Stimulated activated CD8-positive, alpha-beta memory T cell treated with anti-CD3 and anti-CD28 coated beads, Interleukin-15, amount 100 ng/mL, for 1 hour (primary cell): ENCODE data around the gene PROM1.
A peak's percentile ranks its signal among the peaks of the same experiment; 100 is the strongest.

Experiments used
- DNase-seq: peaks from one replicate; pipeline ENCODE4 v3.0.0-alpha.2; 2020; ENCODE audit warnings: low read depth

Gene PROM1

DNA sequence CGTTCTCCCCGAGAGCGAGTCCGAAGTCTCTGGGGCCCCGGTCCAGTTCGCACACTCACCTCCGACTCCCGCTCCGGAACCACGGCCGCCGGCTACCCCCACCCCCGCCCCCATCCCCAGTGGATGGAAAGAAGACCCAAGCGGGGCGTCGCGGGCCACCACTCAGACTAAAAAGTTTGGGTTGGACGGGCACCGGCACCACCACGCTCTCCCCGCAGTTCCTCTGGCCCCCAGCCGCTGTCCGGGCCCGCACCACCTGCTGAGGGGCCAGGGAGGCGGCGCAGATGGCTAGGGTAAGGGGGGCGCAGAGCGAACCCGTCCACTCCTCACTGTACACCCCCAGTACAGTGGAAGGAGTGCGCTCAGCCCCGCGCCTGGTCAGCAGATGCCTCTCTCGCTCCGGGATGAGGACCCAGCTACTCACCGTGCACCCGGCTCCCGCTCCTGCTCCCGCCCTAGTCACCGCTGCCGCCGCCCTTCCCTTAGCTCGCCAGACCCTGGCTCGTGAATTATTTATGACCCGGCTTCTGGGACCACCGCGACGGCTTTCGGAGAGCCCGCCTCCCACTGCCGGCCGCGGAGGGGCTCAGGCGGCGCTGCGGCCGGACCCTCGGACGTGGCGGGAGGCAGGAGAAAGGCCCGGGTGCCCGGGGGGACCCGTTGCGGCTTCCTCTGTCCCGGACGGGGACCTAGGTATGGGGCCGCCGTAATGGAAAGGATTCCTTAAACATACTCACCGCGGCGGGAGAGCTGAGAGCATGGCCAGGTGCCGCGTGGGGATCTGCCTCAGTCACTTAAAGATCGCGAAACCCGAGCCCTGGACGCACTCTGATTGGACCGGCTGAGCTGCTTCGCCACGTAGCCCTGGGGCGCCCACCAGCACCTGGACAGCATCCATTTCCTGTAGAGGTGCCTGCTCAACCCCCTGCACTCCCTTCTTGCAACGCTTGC, at the start of gene PROM1:
TSS of gene PROM1 (minus strand) at position 783 of the 951 bp plus-strand sequence. CDS start 8,117 bp downstream, outside the sequence.
- DNase-seq: no peak

GRCh38 chr4:16133406-16133805, 49.6 kb upstream of the PROM1 start:
- no peak for DNase-seq

DNA sequence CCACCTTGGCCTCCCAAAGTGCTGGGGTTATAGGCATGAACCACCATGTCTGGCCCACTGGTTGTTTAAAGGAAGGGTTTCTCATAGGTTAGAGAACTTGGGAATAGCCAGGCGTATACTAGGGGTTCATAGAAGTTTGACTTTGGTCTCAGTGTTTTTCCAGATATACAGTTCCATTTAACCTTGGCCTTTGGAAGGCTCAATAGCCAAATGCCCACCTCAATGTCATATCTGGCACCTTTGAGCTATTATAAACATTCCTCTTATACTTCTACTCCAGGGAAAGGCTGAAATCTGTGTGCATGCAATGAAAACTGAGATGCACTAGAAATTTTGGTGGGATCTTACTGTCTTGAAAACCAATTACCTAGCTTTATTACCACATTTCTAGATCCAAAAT, 47.5 kb upstream of the PROM1 start:
- DNase-seq: no peak

DNA sequence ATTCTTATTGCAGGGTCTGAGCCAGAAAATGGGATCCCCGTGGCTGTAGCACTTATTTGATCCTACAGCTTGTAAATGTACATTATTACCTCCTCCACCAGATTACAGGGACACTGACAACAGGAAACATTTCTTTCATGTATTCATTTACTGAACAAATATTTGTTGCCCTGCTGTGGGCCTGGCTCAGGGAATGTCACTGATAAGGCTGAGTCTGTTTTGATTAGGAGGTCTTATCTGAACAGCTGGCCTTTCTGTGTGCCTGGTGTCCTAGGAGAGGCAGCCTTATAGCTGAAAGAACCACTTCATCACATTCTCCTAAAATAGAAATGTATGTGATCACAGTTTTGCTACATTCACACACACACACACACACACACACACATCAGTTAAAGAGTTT, 45.5 kb upstream of the PROM1 start:
- no peak for DNase-seq

- DNase-seq: no peak
These were observed 42.9 kb upstream of the PROM1 start for GRCh38 chr4:16126714-16127113.

DNA sequence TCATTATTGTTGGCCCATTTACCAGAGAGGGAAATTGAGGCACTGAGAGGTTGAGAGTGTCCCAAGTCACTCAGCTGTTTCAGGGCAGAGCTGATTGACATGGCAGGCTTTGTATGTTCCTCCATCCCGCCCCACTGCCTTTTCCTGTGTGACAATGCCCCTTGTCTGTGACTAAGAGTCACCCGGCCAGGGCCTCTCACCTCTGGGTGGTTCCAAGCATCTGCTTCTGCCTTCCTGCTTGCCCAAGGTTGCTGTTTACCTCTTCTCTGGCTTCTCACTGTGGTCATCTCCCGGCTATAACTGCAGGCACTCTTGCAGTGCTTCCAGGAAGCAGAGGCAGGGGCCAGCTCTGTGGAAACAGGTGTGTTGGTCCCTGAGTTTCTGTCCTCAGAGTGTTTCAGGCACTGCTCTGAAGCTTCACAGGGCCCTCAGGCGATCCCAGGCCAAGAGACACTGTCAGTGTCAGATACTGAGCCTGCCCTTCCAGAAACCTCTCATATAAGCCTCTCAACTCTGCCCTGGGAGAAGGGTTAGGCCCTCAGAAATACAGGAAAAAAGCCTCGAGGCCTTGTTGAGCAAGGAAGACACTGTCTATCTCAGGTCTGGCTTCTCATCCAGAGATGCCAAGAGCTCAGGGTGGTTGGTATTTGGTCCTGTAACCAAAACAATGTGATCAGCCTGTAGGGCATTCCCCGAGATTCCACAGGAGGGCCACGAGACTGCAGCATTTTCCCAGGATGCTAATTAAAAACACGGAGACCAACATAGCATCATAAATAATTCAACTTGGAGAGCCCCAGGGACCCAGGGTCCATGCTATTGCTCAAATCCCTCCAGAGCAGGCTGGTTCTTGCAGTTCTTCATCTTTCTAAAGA, 42.0 kb upstream of the PROM1 start:
- DNase-seq: no peak

- DNase-seq: no peak
These were observed 40.4 kb upstream of the PROM1 start for GRCh38 chr4:16124232-16124631.

DNA sequence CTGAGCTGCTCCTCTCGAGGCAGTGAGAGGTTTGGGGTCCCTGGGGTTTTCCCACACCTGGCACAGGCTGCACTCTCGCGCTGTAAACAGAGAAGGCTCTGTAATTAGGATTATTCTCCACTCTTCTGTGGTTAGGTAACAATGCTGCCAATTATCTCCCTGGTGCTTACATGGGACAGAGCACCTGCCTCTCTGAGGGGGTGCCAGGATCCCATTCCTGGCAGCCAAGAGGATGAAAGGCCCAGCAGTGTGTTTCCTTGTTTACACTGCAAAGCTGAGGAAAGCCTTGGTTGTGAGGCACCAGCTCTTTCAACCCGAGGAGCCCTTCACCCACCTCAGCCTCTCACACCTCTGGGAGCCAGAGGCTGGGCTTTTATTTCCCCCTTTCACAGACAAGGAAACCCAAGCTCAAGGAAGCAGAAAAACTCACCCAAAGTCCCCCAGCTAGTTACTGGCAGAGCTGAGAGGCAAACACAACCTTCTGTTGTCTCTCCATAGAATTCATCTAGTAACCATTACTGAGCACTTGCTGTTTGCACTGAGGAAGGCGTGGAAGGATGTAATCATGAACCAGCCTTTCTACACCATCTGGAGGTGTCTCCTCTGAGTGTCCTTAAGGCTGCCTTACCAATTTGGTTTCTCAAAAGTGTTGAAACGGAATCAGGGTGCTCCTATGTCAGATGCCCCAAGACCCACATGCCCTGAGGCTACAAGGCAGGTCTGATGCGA, 39.7 kb upstream of the PROM1 start:
- no peak for DNase-seq

DNA sequence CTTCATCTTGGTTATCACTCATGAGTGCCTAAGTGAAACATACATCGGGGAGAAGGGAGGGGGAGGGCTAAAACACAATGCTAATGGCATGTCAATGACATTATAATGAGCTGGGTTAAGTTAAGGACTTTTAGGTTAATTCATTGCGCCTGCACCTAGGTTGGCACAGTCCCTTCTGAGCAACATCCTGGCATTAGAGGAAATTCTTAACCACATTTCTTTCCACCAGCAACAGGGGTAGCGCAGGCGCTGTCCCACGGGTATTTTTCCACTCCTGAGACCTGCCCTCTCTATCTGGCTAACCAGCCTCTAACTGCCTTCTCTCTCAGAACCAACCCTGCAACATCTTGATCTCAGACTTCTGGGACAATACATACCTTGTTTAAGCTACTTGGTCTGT, 39.0 kb upstream of the PROM1 start:
- peak; percentile 5 for DNase-seq

GRCh38 chr4:16122308-16122711, 38.5 kb upstream of the PROM1 start:
- no peak for DNase-seq

- DNase-seq: no peak
These were observed 36.9 kb upstream of the PROM1 start for GRCh38 chr4:16120720-16121119.

DNA sequence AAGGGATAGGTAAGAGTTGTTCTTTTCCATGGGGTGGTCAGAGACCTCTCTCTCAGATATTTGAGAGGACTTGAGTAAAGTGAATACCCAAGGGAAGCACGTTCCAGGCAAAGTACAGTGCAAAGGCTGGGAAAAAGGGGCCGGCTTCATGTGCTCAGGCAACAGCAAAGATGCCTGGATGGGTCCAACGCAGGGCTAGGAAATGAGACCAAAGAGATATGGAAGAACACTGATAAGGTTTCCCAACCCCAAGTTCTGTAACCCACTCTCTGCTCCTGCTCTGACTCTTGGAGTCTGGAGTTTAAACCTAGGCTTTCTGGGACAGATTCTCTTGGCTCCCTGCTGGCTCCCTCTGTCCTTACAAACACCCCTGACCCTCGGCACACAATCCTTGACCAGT, 36.2 kb upstream of the PROM1 start:
- no peak for DNase-seq

GRCh38 chr4:16118090-16118489, 34.3 kb upstream of the PROM1 start:
- DNase-seq: no peak

DNA sequence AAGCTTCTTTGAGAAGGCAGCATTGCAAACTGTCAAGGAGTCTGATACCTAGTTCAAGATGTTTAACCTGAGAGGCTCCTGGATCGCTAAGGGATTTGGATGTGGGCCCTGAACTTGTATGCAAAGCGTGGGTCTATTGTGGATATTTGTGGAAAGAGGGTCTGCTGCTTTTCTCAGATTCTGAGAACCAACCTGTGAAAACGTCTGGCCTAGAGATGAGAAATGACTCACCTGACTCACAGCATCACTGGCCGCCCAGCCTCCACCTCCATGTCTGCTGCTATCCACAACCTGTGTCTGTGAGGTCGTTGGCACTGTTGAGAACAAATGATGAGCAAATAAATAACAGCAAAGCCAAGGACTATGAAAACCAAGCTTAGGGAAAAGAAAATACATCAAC, 33.3 kb upstream of the PROM1 start:
- DNase-seq: no peak

DNA sequence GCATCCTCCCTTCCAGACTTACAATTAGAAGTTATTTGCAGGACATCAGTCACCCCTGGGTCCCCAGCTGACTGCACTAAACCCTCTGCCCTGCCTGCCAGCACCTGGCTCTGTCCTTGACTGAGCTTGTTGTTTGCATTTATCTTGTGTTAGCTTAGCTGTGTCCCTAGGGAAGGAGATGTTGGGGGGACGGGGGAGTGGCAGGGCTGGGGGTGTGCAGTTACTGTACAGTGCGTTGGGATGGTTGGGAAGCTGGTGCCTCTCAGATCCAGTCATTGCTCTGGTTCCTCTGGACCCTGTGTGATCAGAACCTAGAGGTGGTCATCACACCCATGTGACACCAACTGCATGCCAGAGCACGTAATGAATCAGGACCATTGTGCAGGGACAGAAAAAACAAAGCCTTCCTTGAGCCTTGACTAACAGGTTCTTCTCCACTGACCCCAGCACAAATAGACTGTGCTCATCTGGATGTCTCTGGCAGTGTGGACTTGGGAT, 32.7 kb upstream of the PROM1 start:
- DNase-seq: no peak

DNA sequence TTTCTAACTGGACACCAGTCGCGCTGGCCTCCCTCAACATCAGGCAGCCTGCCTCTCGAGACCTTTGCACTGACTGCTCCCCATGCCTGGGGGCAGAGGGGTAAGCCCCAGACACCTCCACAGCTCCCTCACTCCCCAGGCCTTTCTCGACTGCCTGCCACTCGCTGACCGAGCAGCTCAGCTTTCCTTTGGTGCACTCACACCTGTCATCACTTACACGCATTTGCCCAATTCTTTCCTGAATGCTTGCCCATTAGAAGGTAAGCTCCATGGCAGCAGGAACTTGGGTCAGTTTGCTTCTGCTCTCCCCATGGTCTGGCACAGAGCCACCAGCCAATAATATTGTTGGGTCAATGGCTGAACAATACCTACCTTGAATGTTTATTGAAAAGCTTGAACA, 32.2 kb upstream of the PROM1 start:
- DNase-seq: no peak

- no peak for DNase-seq
These were observed 30.7 kb upstream of the PROM1 start for GRCh38 chr4:16114546-16114945.

DNA sequence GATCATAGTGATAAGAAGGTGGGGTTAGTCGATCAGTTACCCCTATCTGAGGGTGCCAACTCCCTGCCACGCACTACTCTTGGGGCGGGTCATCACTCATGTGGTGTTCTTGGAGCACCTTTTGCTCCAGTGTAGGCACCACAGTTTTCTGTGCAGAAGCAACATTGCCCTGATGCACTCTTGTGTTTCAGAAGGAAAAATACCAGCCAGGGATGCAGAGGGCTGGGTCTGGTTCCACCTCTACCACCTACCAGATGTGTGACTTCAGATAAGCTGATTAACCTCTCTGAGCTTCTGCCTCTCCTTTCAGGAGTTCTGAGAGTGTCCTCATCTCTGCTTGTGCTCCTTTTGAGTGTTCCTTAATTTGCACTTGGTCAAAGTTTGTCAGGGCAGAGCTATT, 29.9 kb upstream of the PROM1 start:
- no peak for DNase-seq

DNA sequence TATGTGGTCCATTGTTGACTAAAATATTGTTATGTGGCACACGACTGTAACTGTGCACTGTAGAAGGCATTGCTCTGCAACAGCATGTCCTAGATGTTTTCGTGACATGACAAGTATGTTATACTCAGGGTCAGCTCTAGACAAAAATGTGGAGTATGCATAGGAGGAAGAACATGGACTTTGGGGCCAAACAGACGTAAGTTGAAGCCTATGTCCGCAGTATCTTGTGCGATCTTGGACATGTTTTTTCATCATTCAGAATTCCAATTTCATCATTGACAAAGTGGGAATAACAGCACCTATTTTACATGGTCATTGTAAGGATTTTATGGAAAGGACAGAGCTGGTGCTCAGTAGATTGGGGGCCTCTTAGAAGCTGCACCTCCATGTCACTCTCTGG, 27.7 kb upstream of the PROM1 start:
- DNase-seq: no peak

GRCh38 chr4:16110661-16111290, 27.0 kb upstream of the PROM1 start:
- no peak for DNase-seq

- no peak for DNase-seq
These were observed 26.4 kb upstream of the PROM1 start for GRCh38 chr4:16110199-16110598.

GRCh38 chr4:16109256-16109655, 25.4 kb upstream of the PROM1 start:
- DNase-seq: no peak
